ENCODE results near the gene CCDC107. TPM values are rescaled to one million over a fixed set of nuclear protein-coding genes. Genes with fewer than 3 reads are reported as not detected.
A peak's percentile ranks its signal among the peaks of the same experiment; 100 is the strongest.

CCDC107 gene
- total and polyA plus RNA-seq, 2 of the 13 experiments (the other 11 are each of a cell fraction or from before 2014, with no cell fraction given), result 7.1 to 15.2 TPM

- TF ChIP-seq ZNF337 (CRISPR knock-in tag; IDR thresholded peaks at IDR 0.05; ENCODE audit: borderline replicate concordance, low read depth) (no peak), ZBTB38 (CRISPR knock-in tag; IDR thresholded peaks at IDR 0.05) (peak; percentile 62; the same call in 1 of the 2 replicates), HMG20B (CRISPR knock-in tag; conservative IDR thresholded peaks at IDR 0.05) (no peak), ADNP (CRISPR knock-in tag; IDR thresholded peaks at IDR 0.05) (no peak), CCAR2 (optimal IDR thresholded peaks at IDR 0.05; ENCODE audit: low read depth, low read length) (no peak), ZNF777 (CRISPR knock-in tag; IDR thresholded peaks at IDR 0.05) (no peak), SALL1 (CRISPR knock-in tag; IDR thresholded peaks at IDR 0.05) (peak; percentile 48; the same call in 1 of the 2 replicates), ARID4A (CRISPR knock-in tag; IDR thresholded peaks at IDR 0.05; ENCODE audit: borderline replicate concordance) (peak; percentile 43; the same call in 1 of the 2 replicates), HNF4A (CRISPR knock-in tag; IDR thresholded peaks at IDR 0.05) (no peak), KDM4B (CRISPR knock-in tag; IDR thresholded peaks at IDR 0.05) (no peak), ZFYVE20 (CRISPR knock-in tag; IDR thresholded peaks at IDR 0.05; ENCODE audit: borderline replicate concordance, low read depth) (no peak), U2AF1 (optimal IDR thresholded peaks at IDR 0.05; ENCODE audit: low read depth, low read length) (no peak), DDIT3 (CRISPR knock-in tag; IDR thresholded peaks at IDR 0.05) (no peak), SP2 (CRISPR knock-in tag; IDR thresholded peaks at IDR 0.05) (no peak), HIC2 (CRISPR knock-in tag; IDR thresholded peaks at IDR 0.05; ENCODE audit: low read depth) (0 out of 2 replicates have a peak, but pooled peaks have one; percentile 22), RELA (CRISPR knock-in tag; IDR thresholded peaks at IDR 0.05) (no peak), HOXD1 (CRISPR knock-in tag; IDR thresholded peaks at IDR 0.05) (no peak), MAFF (IDR thresholded peaks at IDR 0.05; ENCODE audit: low read depth, low read length) (no peak), NONO (IDR thresholded peaks at IDR 0.05) (no peak), NONO (CRISPR knock-in tag; conservative IDR thresholded peaks at IDR 0.05) (no peak), ZNF138 (CRISPR knock-in tag; IDR thresholded peaks at IDR 0.05; ENCODE audit: low read depth) (no peak), ZBTB20 (CRISPR knock-in tag; IDR thresholded peaks at IDR 0.05; ENCODE audit: borderline replicate concordance, low read depth) (0 out of 2 replicates have a peak, but pooled peaks have one; percentile 27), ZNF607 (CRISPR knock-in tag; IDR thresholded peaks at IDR 0.05; ENCODE audit: borderline replicate concordance) (no peak)
These were observed 15.3 kb downstream of the CCDC107 start, which contains the start of gene CA9 (continued) for GRCh38 chr9:35673132-35674024.
